GM19099 (cell line): Measurements from ENCODE around the gene EIF1.

Source experiments
- POLR2A ChIP-seq: IDR thresholded peaks from 3 replicates; pipeline ENCODE4 v1.6.1; 2011; ENCODE audit warnings: low read depth; ENCODE audit not compliant: insufficient read length; ENCODE audit errors: extremely low read depth

The EIF1 gene

DNA sequence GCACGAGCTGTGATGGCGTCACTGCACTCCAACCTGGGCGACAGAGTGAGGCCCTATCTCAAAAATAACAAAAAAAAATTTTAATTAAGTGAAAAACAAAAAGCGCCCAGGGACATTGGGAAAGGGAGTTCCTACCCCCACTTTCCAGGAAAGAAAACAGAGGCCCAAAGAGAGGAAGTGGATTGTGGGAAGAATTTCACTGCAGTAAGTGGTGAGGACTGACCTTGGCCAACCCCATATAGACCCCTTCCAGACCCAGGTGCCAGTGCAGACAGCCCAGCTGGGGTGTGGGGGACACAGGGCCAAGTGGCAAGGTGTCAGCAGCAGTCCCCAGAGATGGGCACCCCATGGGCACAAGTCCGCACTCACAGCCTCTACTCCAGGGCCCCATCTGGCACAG lies 35.3 kb upstream of the EIF1 start:
- TF ChIP-seq POLR2A, result no peak

DNA sequence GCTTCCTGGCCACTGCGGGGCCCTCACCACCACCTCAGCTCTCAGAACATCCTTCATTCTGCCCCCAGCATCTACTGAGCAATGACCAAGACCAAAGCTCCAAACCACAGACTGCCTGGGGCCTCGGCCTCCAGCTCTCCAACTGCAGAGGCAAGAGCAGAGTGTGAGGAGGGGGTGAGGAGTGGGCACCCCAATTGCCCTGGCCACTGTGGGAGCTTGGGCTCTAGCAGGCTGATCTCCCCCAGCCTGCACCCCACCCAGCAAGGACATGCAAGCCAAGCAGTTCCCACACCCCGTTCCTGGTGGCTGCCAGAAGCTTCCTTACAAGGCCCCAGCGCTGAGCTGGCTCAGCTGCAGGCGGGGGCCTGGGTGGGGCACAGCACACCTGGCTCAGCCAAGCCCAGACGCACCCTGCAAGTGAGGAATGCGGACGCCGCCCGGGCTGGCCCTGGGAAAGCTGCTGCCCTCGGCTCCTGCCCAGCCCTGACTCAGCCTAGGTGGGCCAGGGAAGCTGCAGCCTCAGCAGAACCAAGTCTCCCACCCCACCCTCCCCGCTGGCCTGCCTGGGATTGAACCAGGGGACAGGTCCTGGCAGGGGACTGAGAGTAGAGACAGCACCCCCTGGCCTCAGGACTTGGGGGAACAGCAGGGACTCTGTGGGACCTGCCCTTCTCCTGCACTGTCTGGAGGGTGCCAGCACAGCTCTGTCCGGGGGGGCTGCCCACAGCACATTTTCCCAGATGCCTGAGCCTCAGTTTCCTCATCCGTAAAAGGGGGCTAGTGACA lies 34.6 kb upstream of the EIF1 start:
- no peak for TF ChIP-seq POLR2A

DNA sequence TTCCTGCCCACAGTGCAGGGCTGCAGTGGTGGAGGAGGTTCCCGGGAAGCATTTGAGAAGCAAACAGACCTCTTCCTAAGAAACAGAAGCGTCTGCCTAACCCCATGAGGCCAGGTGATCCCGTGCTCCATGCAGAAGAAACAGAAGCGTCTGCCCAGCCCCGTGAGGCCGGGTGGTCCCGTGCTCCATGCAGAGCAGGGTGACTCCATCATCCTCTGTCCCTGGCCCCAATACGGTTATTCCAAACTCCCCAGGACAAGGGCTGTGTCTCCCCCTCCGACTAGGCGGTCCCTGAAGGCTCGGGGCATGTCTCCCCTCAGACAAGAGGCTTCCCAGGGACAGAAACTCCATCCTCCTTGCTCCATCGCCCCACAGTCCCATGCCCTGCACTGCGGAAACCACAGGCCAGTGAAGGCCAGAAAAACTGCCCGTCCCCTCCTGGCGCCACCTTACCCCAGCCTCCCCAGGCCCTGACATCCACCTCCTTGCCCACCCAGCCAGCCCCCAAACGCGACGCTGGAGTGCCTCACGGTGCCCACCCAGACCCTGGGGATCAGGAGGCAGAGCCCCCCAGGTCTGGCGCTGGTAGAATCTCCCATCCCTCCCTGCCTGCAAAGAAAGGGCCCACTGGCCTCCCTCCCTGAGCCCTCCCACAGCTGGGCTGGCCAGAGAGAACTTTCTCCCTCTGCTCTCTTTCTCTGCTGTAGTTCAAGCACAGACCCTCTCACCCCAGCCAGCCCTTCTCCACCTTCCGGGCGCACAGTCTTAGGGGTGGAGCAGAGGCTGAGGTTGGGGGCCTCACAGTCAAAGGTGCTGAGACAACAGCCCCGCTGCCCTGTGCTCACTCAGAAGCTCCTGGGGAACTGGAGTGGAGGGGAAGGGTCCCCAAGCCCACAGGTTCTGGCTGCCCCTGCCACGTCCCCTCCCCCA lies 33.7 kb upstream of the EIF1 start:
- TF ChIP-seq POLR2A, result no peak

DNA sequence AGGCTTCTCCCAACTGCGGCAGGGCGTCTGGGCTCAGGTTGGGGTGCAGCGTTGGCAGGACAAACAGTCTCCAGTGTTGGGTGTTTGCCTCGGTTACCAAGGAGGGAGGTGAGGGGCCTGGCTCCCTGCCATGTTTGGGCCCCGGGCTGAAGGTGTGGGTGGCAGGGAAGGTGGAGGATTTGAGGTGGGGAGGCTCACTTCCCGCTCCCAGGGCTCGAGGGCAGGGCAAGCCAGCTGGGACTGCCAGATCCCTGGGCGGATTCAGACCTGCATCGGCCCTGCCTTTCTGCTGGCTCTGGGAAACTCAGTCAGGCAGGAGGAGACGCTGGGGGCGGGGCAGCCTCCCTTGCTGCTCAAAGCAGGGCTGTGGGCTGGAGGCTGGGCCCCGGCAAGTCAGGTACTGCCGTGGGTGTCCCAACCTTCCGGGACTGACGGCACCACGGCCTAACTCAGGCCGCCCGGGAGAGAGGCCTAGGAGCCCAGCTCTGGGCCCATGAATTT lies 33.0 kb upstream of the EIF1 start:
- TF ChIP-seq POLR2A, result no peak

DNA sequence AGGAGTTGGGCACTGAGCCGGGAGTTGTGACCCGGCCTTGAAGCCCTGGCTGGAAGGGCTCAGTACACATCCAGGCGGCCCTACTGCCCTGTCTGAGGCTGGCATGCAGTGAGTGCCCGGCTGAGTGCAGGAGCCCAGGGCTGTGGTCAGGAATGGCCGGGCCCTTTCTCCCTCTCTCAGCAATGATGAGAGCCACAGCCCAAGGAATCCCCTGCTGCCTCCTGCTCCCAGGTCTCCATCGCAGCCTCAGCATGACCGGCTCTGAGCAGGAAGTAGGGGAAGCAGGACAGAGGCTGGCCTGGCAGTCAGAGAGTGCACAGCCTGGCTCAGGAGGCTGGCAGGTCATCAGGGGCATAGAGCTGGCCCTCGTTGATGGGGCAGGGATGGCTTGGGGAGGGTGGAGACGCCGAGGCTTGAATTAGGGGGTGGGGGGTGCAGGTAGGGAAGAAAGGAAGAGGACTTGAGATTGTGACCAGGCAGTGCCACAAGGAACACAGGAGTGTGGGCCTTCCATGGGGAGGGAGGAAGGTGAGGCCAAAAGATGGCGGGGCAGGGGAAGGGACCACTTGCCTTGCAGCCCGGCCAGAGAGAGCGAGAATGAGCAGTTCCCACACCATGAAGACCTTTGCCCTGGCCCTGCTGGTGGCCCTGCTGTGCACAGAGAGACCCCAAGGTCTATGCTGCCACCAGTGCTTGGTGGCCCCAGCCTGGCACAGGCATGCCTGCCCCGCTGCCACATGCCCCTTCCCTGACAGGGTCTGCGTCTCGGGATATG lies 32.2 kb upstream of the EIF1 start:
- no peak for TF ChIP-seq POLR2A

DNA sequence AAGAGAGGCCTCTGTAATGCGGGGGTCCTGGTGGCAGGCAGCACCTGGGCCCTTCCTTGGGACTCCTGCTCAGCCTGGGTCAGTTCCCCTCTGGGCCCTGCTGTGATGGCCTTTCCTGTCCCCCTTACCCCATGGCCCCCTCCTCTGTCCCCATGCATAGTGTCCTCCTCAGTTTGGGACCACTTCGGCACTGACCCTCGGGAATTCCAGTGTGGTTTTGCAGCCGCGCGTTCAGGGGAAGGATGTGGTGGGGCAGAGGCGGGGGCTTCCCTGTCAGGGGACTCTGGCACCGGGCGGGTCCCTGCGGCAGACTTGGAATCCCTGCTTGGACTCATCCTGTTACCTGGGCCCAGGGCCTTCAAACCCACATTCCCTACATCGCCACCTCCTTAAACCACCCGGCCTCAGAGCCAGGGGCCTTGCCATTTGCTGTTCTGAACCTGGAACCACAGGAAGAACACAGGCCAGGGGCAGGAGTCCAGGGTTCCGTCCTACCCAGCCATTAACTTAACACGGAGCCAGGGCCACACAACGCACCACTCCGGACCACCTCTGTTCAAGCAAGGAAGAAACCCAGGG lies 31.4 kb upstream of the EIF1 start:
- TF ChIP-seq POLR2A, result no peak

DNA sequence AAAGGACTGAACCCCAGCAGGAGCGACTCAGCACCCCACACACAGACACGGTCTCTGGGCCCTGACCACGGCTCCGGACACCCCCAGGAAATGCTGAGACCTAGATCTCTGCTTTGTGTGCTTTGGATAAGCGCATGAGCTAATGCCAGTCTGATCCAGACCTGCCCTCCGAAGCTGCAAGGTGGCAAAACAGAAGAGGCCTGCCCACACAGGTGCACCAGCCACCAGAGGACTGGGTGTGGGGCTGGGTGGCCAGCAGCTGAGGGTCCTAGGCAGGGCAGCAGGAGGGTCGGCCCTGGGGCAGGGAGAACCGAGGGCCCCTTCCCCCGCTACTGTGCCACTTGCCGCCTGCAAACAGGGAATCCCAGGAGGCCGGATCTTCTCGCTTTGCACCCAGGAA lies 30.7 kb upstream of the EIF1 start:
- no peak for TF ChIP-seq POLR2A

DNA sequence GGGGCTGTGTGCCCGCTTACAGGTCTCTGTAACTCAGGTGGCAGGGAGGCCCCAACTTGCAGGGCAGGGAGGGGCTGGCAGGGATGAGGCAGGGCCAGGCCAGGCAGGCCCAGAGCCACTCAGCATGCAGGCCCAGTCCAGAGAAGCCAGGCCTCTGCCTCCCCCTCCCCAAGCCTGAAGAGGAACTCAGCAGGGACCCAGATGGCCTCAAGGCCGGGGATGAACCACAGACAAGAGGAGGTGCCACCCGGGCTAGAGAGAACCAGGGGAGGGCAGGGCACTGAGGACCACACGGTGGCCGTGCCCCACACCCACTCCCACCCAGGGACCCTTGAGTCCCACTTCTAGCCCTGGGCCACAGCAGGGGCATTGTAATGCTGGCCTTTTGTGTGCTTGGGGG lies 29.8 kb upstream of the EIF1 start:
- no peak for TF ChIP-seq POLR2A

DNA sequence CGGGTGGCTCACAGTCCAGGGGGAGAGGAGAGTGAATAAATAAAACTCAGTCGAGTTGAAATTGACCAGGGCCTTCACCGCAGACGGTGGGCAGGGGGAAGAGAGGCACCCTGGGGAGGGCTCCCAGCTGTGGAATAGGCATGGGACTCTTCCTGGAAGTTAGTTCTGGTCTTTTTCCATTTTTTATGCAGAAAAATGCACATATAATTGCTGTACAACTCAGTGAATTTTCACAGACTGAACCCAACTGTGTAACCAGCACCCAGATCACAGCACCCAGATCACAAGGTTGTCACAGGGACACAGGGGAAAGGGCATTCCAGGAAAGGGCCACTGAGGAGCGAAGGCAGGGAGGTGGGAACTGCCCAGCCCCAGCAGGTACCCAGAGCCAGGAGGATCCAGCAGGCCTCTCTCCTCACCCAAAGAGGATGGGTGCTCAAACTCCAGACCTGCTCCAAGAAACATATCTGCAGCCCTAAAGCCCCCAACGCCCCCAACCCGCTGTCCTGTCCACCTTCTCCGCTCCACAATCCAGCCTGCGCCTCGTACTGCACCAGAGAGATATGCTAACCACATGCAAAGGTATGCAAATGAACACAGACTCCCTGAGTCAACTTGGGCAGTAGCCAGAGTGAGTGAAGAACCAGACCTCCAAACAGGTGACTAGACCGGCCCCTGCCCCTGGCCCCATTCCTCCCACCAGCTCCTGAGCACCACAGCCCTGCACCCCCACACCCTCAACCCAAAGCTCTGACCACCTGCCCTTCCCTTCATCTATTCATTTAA lies 29.1 kb upstream of the EIF1 start:
- no peak for TF ChIP-seq POLR2A

DNA sequence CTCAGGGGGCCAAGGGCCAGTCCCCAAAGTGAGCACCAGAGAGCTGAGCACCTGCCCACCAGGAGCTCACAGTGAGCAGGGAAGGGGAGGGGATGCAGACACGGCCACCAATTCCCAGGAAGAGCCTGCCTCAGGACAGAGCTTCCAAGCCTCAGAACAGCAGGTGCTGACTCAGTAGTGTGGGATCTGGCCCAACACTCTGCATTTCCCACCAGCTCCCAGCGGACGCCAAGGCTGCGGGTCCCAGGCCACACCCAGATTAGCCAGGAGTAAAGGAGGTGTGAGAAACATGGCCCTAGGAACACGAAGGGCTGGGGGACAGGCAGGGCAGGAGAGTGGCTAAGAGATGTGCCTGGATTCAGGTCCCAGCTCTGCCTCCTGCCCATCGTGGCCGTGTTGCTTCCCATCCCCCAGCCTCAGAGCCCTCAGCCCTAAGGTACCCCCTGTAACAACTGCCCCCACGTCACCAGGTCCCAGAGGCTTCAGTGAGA lies 28.4 kb upstream of the EIF1 start:
- no peak for TF ChIP-seq POLR2A

DNA sequence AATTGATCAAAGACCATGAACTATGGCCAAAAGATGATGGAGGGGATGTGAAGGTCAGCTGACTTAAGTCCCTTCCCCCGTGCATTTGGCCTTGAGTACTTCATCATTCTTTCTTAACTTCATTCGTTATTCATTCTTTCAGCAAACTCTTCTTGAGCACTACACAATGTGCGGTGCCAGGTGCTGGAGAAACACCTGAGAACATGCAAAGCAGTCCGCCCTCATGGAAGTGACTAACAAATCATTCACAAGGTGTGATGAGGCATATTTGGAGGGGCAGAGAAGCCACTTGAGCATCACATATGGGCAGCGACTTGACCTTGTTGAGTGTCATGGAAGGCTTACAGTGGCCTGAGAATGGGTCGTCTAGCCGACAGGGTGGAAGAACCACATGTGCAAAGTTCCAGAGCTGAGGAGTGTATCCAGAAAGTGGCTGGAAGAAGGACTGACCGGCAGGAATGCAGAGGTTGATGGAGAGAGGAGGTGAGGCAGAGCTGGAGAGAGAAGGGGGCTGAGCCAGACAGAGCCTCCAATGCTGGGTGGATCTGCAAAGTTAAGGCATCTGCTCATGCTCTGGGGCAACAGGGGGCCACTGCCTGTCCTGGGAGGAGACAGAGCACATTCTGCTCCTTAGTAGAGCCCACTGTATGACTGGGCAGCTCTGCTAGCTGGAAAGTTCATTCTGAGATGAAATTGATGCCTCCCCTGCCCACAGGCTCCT lies 25.1 kb upstream of the EIF1 start:
- TF ChIP-seq POLR2A, result no peak

DNA sequence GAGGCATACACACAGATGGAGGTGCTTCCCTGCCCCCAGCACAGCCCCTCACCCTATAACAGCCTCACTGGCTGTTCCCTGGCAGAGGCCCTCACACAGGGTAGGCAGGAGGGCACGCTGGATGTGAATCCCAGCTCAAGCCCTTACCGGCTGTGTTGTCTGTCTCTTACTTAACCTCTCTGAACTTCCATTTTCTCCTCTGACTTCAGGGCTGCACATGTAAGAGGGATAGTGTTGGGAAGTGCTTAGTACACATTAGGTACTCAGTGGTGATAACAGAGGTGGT lies 24.6 kb upstream of the EIF1 start:
- no peak for TF ChIP-seq POLR2A

DNA sequence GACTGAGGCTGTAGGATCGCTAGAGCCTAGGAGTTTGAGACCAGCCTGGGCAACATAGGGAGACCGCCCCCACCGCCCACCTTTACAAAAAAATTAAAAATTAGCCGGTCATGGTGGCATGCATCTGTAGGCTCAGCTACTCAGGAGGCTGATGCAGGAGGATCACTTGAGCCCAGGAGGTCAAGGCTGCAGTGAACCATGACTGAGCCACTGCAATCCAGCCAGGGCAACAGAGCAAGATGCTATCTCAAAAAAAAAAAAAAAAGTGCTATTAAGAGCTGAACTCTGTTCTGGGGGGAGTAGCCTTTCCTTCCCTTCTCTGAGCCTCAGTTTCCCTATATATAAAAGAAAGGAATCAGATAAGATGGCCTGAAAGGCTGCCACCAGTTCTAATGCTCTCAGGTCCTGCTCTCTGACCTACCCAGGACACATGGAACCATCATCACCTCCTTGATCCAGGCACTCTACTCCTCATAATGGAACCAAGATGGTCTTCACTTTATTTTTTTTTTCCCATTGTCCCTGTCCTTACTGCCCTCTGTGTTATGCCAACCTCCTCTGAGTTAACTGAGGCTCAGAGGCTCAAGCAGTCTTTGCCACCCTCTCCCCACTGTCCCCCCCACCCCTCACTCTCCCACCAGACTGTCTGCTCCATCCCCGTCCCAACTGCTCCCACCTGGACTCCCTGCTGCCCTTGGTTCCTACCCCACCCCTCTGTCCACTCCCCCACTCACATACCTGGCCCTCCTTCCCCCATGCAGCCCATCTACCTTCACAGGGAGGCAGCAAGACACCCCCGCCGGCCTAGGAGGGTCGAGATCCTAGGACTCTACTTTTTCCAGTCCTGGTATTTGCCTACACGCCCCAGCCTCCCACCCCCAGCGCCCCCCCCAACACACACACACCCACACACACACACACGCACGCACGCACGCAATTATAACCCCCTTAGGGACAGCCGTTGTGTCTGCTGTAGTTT lies 23.8 kb upstream of the EIF1 start:
- no peak for TF ChIP-seq POLR2A
